Activated T-helper 1 cell treated with anti-CD3 and anti-CD28 coated beads, Interleukin-2, amount 50 U/mL, for 16 hours (primary cell): ENCODE measurements around the gene GPX1.

ENCODE experiments used
- DNase-seq, 2 donors: peaks; one replicate each; pipeline ENCODE4 v3.0.0-alpha.2; 2020; ENCODE audit warnings: low read depth in 1 of 2, low spot score in 1 of 2

Gene GPX1

GRCh38 chr3:49313896-49314688 is 44.1 kb downstream of the GPX1 start:
- no peak for DNase-seq

GRCh38 chr3:49311283-49311682 is 46.9 kb downstream of the GPX1 start:
- DNase-seq: no peak

- no peak for DNase-seq
Measured at GRCh38 chr3:49310677-49311076, 47.5 kb downstream of the GPX1 start.
